GM12801 (cell line): ENCODE results near the gene SCN8A.

Experiments
- CTCF ChIP-seq: IDR thresholded peaks from one replicate; pipeline ENCODE4 v1.5.1; 2011; ENCODE audit warnings: control low read depth; ENCODE audit not compliant: insufficient read length; ENCODE audit errors: extremely low read depth

The SCN8A gene

GRCh38 chr12:51722431-51722830 is 131.4 kb downstream of the SCN8A start:
- no peak for TF ChIP-seq CTCF

DNA sequence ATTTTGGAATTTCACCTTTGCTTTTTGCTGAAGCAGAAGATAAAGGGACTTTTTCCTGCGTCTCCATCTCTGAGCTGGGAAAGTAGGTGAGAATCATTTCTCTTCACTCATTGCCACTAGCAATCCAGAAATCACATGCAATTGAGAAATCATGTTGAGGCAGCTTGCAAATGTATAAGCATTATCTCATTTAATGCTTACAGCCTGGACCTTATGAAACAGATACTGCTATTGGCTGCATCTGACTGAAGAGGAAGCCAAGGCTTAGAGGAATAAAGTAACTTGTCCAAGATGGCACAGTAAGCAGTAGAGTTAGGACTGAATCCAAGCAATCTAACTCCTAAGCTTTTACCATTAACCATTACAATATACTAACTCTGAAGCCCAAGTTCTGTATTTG is 135.1 kb downstream of the SCN8A start:
- TF ChIP-seq CTCF, result no peak

GRCh38 chr12:51726931-51727330 is 135.9 kb downstream of the SCN8A start:
- no peak for TF ChIP-seq CTCF

- TF ChIP-seq CTCF, result no peak
Measured at GRCh38 chr12:51729331-51729730, 138.3 kb downstream of the SCN8A start.

GRCh38 chr12:51730745-51731144 is 139.7 kb downstream of the SCN8A start:
- no peak for TF ChIP-seq CTCF

- TF ChIP-seq CTCF, result no peak
Measured at GRCh38 chr12:51740536-51740935, 149.5 kb downstream of the SCN8A start.

DNA sequence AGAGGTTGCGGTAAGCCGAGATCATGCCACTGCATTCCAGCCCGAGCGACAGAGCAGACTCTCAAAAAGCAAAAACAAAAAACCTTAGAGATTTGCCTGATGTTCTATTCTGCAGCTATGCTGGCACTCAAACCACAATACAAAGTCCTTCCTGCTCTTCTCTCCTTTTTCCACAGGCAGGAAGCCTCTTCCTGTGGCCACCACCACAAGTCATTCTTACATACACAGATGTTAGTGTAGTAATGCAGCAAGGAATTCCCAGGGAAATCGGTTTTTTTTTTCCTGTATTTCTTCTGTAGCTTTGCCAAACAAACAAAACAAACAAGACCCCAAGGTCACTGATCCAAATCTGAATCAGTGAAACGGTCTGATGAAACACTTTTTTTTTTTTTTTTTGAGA is 153.2 kb downstream of the SCN8A start:
- TF ChIP-seq CTCF, result no peak

- no peak for TF ChIP-seq CTCF
Measured at GRCh38 chr12:51744957-51745356, 153.9 kb downstream of the SCN8A start.
